K562 (cell line): ENCODE results near the gene PHF20. TPM values are rescaled to one million over a fixed set of nuclear protein-coding genes. Genes with fewer than 3 reads are reported as not detected.
A peak's percentile ranks its signal among the peaks of the same experiment; 100 is the strongest.

Source experiments
- ATAC-seq: fragments of 200-7000 bp; cut with Tn5 transposase; 3 replicates; pipeline ENCODE4 v1.9.1; 2020; ENCODE audit warnings: moderate library complexity
- BruUV-seq: library from RNA; stranded (reverse); fragments of 400-500 nt; replicated peaks from 2 replicates; lab custom pipeline; 2021; lab: Mats Ljungman, UMichigan
- CTCF ChIA-PET: fragments of 300-600 bp; formaldehyde crosslinking; extraction: SDS; loops from one replicate; lab custom pipeline; 2021; ENCODE audit warnings: low intra/inter-chr PET ratio; lab: Yijun Ruan, JAX
- POLR2A ChIA-PET: fragments of 300-600, 350-650 bp; sonication (Branson Sonifier 250); formaldehyde crosslinking; extraction: SDS; loops from one replicate; lab custom pipeline; 2021; ENCODE audit warnings: antibody characterized with exemption, inconsistent platforms; lab: Yijun Ruan, JAX
- DNase-seq, 4 experiments: peaks; one replicate each; pipeline versions ENCODE4 v3.0.0 to v3.0.0-alpha.2; 2011 to 2018; ENCODE audit warnings: low spot score in 3 of 4, mixed read lengths in 3 of 4; ENCODE audit errors: extremely low read depth in 1 of 4
- FAIRE-seq: peaks from 2 replicates; lab custom pipeline; 2011; peaks lifted over from hg19 to GRCh38; lab: Jason Lieb, UNC
- H2AFZ ChIP-seq: 2 replicates; pipeline ENCODE4 v1.6.0; 2011; ENCODE audit warnings: low read depth, low read length, control low read depth, inconsistent platforms
- H3K27ac ChIP-seq: fragments of 200-600 bp; 3 replicates; pipeline ENCODE4 v1.8.0; 2011; ENCODE audit warnings: low read depth, mild to moderate bottlenecking, control low read depth, inconsistent platforms, low read length, moderate library complexity, mixed read lengths; ENCODE audit errors: extremely low read depth
- H3K27me3 ChIP-seq, 2 experiments: fragments of 300-600 bp in 1 of 2; 2 replicates in 1 of 2; 3 replicates in 1 of 2; pipeline versions ENCODE4 v1.6.0 to v1.8.0; 2011; ENCODE audit warnings: inconsistent platforms in 2 of 2, low read length in 2 of 2, mild to moderate bottlenecking in 1 of 2, mixed read lengths in 1 of 2, moderate library complexity in 1 of 2; ENCODE audit not compliant: control insufficient read depth in 2 of 2, insufficient read depth in 2 of 2
- H3K36me3 ChIP-seq: fragments of 300-600 bp; 3 replicates; pipeline ENCODE4 v1.8.0; 2011; ENCODE audit warnings: mild to moderate bottlenecking, low read length, inconsistent platforms; ENCODE audit not compliant: control insufficient read depth, insufficient read depth
- H3K4me1 ChIP-seq, 2 experiments: fragments of 200-600 bp in 1 of 2; replicated peaks in 1 of 2; 2 replicates in 1 of 2; 3 replicates in 1 of 2; pipeline versions ENCODE4 v1.5.1 to v1.8.0; 2011; ENCODE audit warnings: inconsistent platforms in 2 of 2, low read length in 2 of 2, mild to moderate bottlenecking in 1 of 2, mixed read lengths in 1 of 2, moderate library complexity in 1 of 2; ENCODE audit not compliant: control insufficient read depth in 2 of 2, insufficient read depth in 2 of 2
- H3K4me2 ChIP-seq: 2 replicates; pipeline ENCODE4 v1.6.1; 2011; ENCODE audit warnings: low read length, control low read depth, inconsistent platforms, mixed read lengths; ENCODE audit not compliant: insufficient read depth
- H3K4me3 ChIP-seq: fragments of 200-600 bp; sonication (generic), shearing (Covaris generic); 2 replicates; pipeline ENCODE4 v1.5.1; 2016; ENCODE audit warnings: control low read depth, inconsistent platforms
- H3K79me2 ChIP-seq: fragments of 200-600 bp; 3 replicates; pipeline ENCODE4 v1.8.0; 2011; ENCODE audit warnings: low read length, inconsistent platforms; ENCODE audit not compliant: control insufficient read depth, insufficient read depth
- H3K9ac ChIP-seq, 2 experiments: 2 replicates each; pipeline versions ENCODE4 v1.6.0 to v1.6.1; 2011; ENCODE audit warnings: low read depth in 2 of 2, low read length in 2 of 2, control low read depth in 1 of 2, inconsistent platforms in 1 of 2, mild to moderate bottlenecking in 1 of 2, mixed read lengths in 1 of 2; ENCODE audit not compliant: insufficient read depth in 1 of 2
- H3K9me1 ChIP-seq: one replicate; pipeline ENCODE4 v1.6.0; 2011; ENCODE audit warnings: inconsistent platforms, mild to moderate bottlenecking, low read length, moderate library complexity; ENCODE audit not compliant: control insufficient read depth, insufficient read depth
- H3K9me3 ChIP-seq: replicated peaks from 2 replicates; pipeline ENCODE4 v1.5.1; 2011; ENCODE audit warnings: low read depth, low read length, inconsistent platforms; ENCODE audit not compliant: control insufficient read depth, insufficient read depth
- H4K20me1 ChIP-seq: replicated peaks from 2 replicates; pipeline ENCODE4 v1.6.1; 2011; ENCODE audit warnings: low read length, inconsistent platforms, mixed read lengths; ENCODE audit not compliant: control insufficient read depth, insufficient read depth
- CBFA2T2 ChIP-seq: fragments of 450-650 bp; conservative IDR thresholded peaks from 2 replicates; pipeline ENCODE4 v1.6.1; 2017; ENCODE audit warnings: mild to moderate bottlenecking
- DPF2 ChIP-seq: fragments of 450-650 bp; IDR thresholded peaks from 2 replicates; pipeline ENCODE4 v1.6.1; 2016
- HDAC1 ChIP-seq, 2 experiments: fragments of 450-650 bp; IDR thresholded peaks; 2 replicates each; pipeline ENCODE4 v1.6.1; 2016 to 2017; ENCODE audit warnings: inconsistent platforms in 1 of 2, mild to moderate bottlenecking in 1 of 2, moderate library complexity in 1 of 2
- HDAC8 ChIP-seq: fragments of 450-650 bp; IDR thresholded peaks from 2 replicates; pipeline ENCODE4 v1.6.1; 2016; ENCODE audit warnings: mild to moderate bottlenecking, missing genetic modification characterization, moderate library complexity, missing compliant biosample characterization
- JUN ChIP-seq, 2 experiments: sonication (generic) in 1 of 2; formaldehyde crosslinking in 1 of 2; IDR thresholded peaks; 2 replicates each; pipeline versions ENCODE4 v1.6.1 to v1.8.0; 2012 to 2022; ENCODE audit warnings: borderline replicate concordance in 2 of 2, mild to moderate bottlenecking in 2 of 2, improper control_type of control experiment in 1 of 2, low read depth in 1 of 2, low read length in 1 of 2, missing genetic modification reagents in 1 of 2
- JUND ChIP-seq, 2 experiments: IDR thresholded peaks; 2 replicates in 1 of 2; 3 replicates in 1 of 2; pipeline ENCODE4 v1.6.1; 2011; ENCODE audit warnings: borderline replicate concordance in 2 of 2, low read depth in 2 of 2, low read length in 2 of 2, improper control_type of control experiment in 1 of 2, missing biosample characterization in 1 of 2, missing genetic modification characterization in 1 of 2, missing genetic modification reagents in 1 of 2
- MBD2 ChIP-seq: sonication (generic); IDR thresholded peaks from 2 replicates; pipeline ENCODE4 v1.6.1; 2016; ENCODE audit warnings: low read depth, borderline replicate concordance
- MEIS2 ChIP-seq: fragments of 450-650 bp; IDR thresholded peaks from 2 replicates; pipeline ENCODE4 v1.6.1; 2014; ENCODE audit warnings: mild to moderate bottlenecking; ENCODE audit not compliant: partially characterized antibody
- NFE2 ChIP-seq: IDR thresholded peaks from 2 replicates; pipeline ENCODE4 v1.6.1; 2014; ENCODE audit warnings: antibody characterized with exemption, low read depth
- NR2C2 ChIP-seq, 2 experiments: fragments of 200-800 bp in 1 of 2; sonication (Bioruptor generic) in 1 of 2; sonication (generic) in 1 of 2; formaldehyde crosslinking in 1 of 2; IDR thresholded peaks; 2 replicates each; pipeline versions ENCODE4 v1.6.1 to v1.8.0; 2016 to 2022; ENCODE audit warnings: mild to moderate bottlenecking in 1 of 2, missing compliant biosample characterization in 1 of 2, missing genetic modification characterization in 1 of 2, missing genetic modification reagents in 1 of 2
- PTRF ChIP-seq: fragments of 450-650 bp; IDR thresholded peaks from 2 replicates; pipeline ENCODE4 v1.6.1; 2016; ENCODE audit warnings: mild to moderate bottlenecking, missing genetic modification characterization, missing compliant biosample characterization
- SAFB2 ChIP-seq: fragments of 200-400 bp; formaldehyde crosslinking; IDR thresholded peaks from 2 replicates; pipeline ENCODE4 v1.6.1; 2018; ENCODE audit warnings: borderline replicate concordance, low read length, low read depth, moderate library complexity; ENCODE audit not compliant: severe bottlenecking
- SMARCC2 ChIP-seq: fragments of 450-650 bp; IDR thresholded peaks from 2 replicates; pipeline ENCODE4 v1.6.1; 2017; ENCODE audit warnings: antibody characterized with exemption, moderate library complexity, mild to moderate bottlenecking, low read depth
- SNIP1 ChIP-seq: fragments of 450-650 bp; IDR thresholded peaks from 2 replicates; pipeline ENCODE4 v1.7.1; 2017; ENCODE audit warnings: low read depth, mild to moderate bottlenecking
- THAP12 ChIP-seq: fragments of 250-450 bp; sonication (Bioruptor Pico); IDR thresholded peaks from 2 replicates; pipeline ENCODE4 v1.9.0; 2021; ENCODE audit warnings: mild to moderate bottlenecking, inconsistent platforms
- ZNF584 ChIP-seq: fragments of 200-800 bp; sonication (Bioruptor generic); IDR thresholded peaks from 2 replicates; pipeline ENCODE4 v1.6.1; 2016; ENCODE audit warnings: low read depth, mild to moderate bottlenecking, missing genetic modification characterization, missing compliant biosample characterization
- WGBS: fragments of 100-300 bp; shearing (Covaris generic); methylation state at CpG from one replicate; pipeline ENCODE4 v1.1.6; 2016; ENCODE audit warnings: low coverage, mixed read lengths; ENCODE audit not compliant: insufficient coverage; ENCODE audit errors: missing lambda C conversion rate; 5-methylcytosine and 5-hydroxymethylcytosine counted together
- in situ Hi-C: fragments of 300-500 bp; cut with MboI; formaldehyde crosslinking; loops from 4 replicates; pipeline ENCODE4 v1.15.0; 2018; ENCODE audit warnings: inconsistent platforms, mixed read lengths
- intact Hi-C: fragments of 100-400 bp; cut with micrococcal nuclease; formaldehyde crosslinking; loops from 2 replicates; pipeline ENCODE4 v1.14.2; 2022
- polyA plus RNA-seq, 8 experiments: library from polyadenylated mRNA; depleted of rRNA in 4 of 8; stranded (reverse) in 5 of 8; unstranded in 3 of 8; fragments of >200 nt; fragmentation: Nextera tagmentation in 2 of 8; fragmentation: Illumina TruSeq in 1 of 8; extraction: Ambion mirVana in 2 of 8; extraction: Trizol in 1 of 8; gene quantifications; 2 replicates each; pipeline versions ENCODE4 v1.2.1 to v1.2.3, GENCODE V29; 2011 to 2014; ENCODE audit warnings: inconsistent platforms in 1 of 8, missing spikeins in 1 of 8
- total RNA-seq, 7 experiments: library from RNA; depleted of rRNA in 6 of 7; stranded (reverse); fragments of >200 nt in 6 of 7; fragmentation: Illumina TruSeq in 2 of 7; extraction: Trizol in 2 of 7; gene quantifications; 2 replicates each; pipeline versions ENCODE4 v1.2.1 to v1.2.3, GENCODE V29; 2011 to 2021; ENCODE audit warnings: low replicate concordance in 1 of 7

PHF20 gene
- total and polyA plus RNA-seq, 9 of the 15 experiments (the other 6 are each of a cell fraction or from before 2014, with no cell fraction given), result 49.9 to 196 (median 70.7) TPM

- H3K4me2 ChIP-seq, result peak overlapping the region; percentile 90
- in situ Hi-C loops, result no loop called here
- TF ChIP-seq THAP12 (CRISPR knock-in tag) (0 out of 2 replicates have a peak, but pooled peaks have one; percentile 1), NFE2 (no peak), PTRF (tag) (no peak), SAFB2 (no peak), SNIP1 (no peak), NR2C2 (CRISPR knock-in tag; IDR thresholded peaks at IDR 0.05) (no peak), NR2C2 (tag; IDR thresholded peaks at IDR 0.05) (peak; percentile 74; the same call in 1 of the 2 replicates), DPF2 (peak; percentile 29; the same call in 1 of the 2 replicates), MEIS2 (no peak), HDAC1 (IDR thresholded peaks at IDR 0.05) (peak in 1 of 2 experiments; percentile 4; a peak in 1 of 4 replicates), ZNF584 (CRISPR knock-in tag) (no peak), CBFA2T2 (no peak), JUN (IDR thresholded peaks at IDR 0.05; ENCODE audit: borderline replicate concordance, low read depth, low read length) (no peak), JUN (CRISPR knock-in tag; IDR thresholded peaks at IDR 0.05; ENCODE audit: borderline replicate concordance) (0 out of 2 replicates have a peak, but pooled peaks have one; percentile 11), HDAC8 (tag) (peak; percentile 30; the same call in 1 of the 2 replicates), MBD2 (no peak), SMARCC2 (peak; percentile 24; the same call in 1 of the 2 replicates), JUND (IDR thresholded peaks at IDR 0.05; ENCODE audit: borderline replicate concordance, low read depth, low read length) (no peak), JUND (tag; IDR thresholded peaks at IDR 0.05; ENCODE audit: borderline replicate concordance, low read depth, low read length) (no peak; the same call in 2 of the 3 replicates)
These were observed 183.1 kb downstream of the PHF20 start for GRCh38 chr20:35954907-35955251.

More at GRCh38 chr20:35954907-35955251, 183.1 kb downstream of the PHF20 start:
- TSS peak; percentile 88 for BruUV-seq
- peak; percentile 61; the same call in 2 of the 3 replicates for ATAC-seq
- DNase-seq, result no peak
- peak overlapping the region; percentile 95 for H3K4me3 ChIP-seq
- FAIRE-seq, result no peak
- H3K4me1 ChIP-seq, result peaks cover 9 to 16% of the 10 kb centered on the region in 2 experiments; a peak in 4 of 5 replicates
- 1% methylated on average over 19 of the region's 19 CpGs for WGBS
- H3K27me3 ChIP-seq, result no peaks in the 10 kb centered on the region
- 0 out of 2 replicates have a peak, but pooled peaks cover 3% of the 10 kb centered on the region for H4K20me1 ChIP-seq
- peaks cover 15% of the 10 kb centered on the region for H3K36me3 ChIP-seq
- H3K9me3 ChIP-seq, result no peaks in the 10 kb centered on the region
- peak overlapping the region; percentile 98 to 100 for H3K9ac ChIP-seq
- peak overlapping the region; percentile 96 for H2AFZ ChIP-seq
- peaks cover 32% of the 10 kb centered on the region for H3K79me2 ChIP-seq
- no peaks in the 10 kb centered on the region for H3K9me1 ChIP-seq
- CTCF ChIA-PET, result interaction anchor here (0.7 kb wide), 1 partner anchor 615 kb away, joined by 3 read pairs; no protein-coding TSS in a partner anchor
- POLR2A ChIA-PET, result interaction anchor here (0.6 to 3.7 kb wide), 15 partner anchors 10 to 816 kb away, joined by 3 to 55 read pairs (median 4); partner anchors contain the start of gene RBM39
- H3K27ac ChIP-seq, result peak overlapping the region; percentile 98
- intact Hi-C loops, result loop anchor here (1.0 to 5.0 kb wide), 2 partner anchors 53 to 413 kb away; partner anchors contain the start of gene ERGIC3
